Measurements from ENCODE around the gene WDR4.

- no peak for TF ChIP-seq CTCF (IDR thresholded peaks at IDR 0.05 in 2 of 3, conservative IDR thresholded peaks at IDR 0.05 in 1 of 3; ENCODE audit: insufficient read depth in 2 of 3, low read depth in 1 of 3, low read length in 3 of 3)
- TF ChIP-seq ELK3 (CRISPR knock-in tag; IDR thresholded peaks at IDR 0.05), result no peak
Measured at GRCh38 chr21:42827588-42827987, 51.8 kb downstream of the WDR4 start.
